ENCODE results near the gene DZIP1L. TPM values are rescaled to one million over a fixed set of nuclear protein-coding genes. Genes with fewer than 3 reads are reported as not detected.

DZIP1L gene
- total RNA-seq, 2 donors from 2014 or later = not detected

DNA sequence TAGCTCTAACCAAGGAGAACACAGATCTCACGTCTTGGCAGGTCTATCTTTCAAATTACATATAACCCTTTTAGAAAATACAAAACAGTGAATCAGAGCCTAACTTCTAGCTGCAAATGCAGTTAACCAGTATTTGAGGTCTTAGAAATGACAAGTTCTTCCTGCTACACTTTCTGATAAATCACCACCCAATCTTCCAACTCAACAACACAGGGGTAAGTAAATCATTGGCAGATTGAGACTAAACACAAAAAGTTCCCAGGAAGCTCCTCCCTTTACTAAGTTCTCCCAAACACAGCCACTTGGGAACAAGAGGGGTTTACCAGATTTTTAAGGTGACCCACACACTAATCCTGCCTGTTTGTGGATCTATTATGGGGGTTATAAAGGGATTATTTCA, 16.8 kb upstream of the DZIP1L start, which contains the start of gene A4GNT:
Gene A4GNT, minus strand, starts transcription at position 152 of the 400 bp plus-strand sequence. CDS start 1,134 bp downstream, outside the sequence.
- no peaks in the 10 kb centered on the region for H3K36me3 Mint-ChIP-seq (ENCODE audit: low read depth)
- ATAC-seq (no peak), DNase-seq (no peak)
- peaks cover 2% of the 10 kb centered on the region for H3K4me1 Mint-ChIP-seq
- no peak within 1 kb of the TSS for H3K4me3 Mint-ChIP-seq
- H3K27me3 Mint-ChIP-seq = peaks cover 33% of the 10 kb centered on the region
- no peak within 1 kb of the TSS for H3K27ac Mint-ChIP-seq
- H3K9me3 ChIP-seq (ENCODE audit: control insufficient read depth, low read length, poor library complexity, severe bottlenecking) = no peaks in the 10 kb centered on the region

DNA sequence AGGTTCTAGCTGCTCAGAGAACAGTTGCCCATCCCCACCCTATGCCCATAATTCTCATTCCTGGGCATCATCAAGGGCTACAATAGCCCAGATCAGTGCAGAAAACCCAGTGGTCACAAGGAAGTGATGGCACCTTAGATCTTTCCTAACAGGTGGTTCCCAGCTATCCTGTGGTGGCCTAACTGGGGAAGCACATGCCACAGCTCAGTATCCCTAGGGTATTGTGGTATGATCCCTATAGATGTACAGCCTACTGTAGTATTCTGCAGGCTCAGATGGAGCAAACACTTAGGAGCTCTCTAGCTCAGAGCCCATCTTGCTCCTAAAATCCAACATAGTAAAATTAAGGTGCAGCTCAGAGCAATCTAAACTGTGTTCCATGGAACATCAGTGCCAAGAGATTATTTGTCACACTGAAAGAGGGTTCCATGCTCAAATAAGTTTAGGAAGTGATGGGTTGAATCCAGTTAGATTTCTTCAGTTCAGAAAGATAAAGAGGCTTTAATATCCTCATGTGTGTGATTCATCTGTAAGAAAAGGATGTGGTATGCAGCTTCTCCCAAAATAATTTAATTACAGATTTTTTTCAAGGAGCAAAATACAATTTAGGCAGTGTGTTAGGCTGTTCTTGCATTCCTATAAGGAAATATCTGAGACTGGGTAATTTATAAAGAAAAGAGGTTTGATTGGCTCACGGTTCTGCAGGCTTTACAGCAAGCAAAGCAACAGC, 12.4 kb upstream of the DZIP1L start:
- Mint-ChIP-seq H3K36me3 (ENCODE audit: low read depth) (peaks cover 2% of the 10 kb centered on the region), H3K4me1 (no peaks in the 10 kb centered on the region), H3K27ac (no peak overlapping the region), H3K4me3 (no peak overlapping the region), H3K27me3 (peaks cover 23% of the 10 kb centered on the region)
- DNase-seq = no peak
- ATAC-seq = no peak
- H3K9me3 ChIP-seq (ENCODE audit: control insufficient read depth, low read length, poor library complexity, severe bottlenecking) = no peaks in the 10 kb centered on the region

DNA sequence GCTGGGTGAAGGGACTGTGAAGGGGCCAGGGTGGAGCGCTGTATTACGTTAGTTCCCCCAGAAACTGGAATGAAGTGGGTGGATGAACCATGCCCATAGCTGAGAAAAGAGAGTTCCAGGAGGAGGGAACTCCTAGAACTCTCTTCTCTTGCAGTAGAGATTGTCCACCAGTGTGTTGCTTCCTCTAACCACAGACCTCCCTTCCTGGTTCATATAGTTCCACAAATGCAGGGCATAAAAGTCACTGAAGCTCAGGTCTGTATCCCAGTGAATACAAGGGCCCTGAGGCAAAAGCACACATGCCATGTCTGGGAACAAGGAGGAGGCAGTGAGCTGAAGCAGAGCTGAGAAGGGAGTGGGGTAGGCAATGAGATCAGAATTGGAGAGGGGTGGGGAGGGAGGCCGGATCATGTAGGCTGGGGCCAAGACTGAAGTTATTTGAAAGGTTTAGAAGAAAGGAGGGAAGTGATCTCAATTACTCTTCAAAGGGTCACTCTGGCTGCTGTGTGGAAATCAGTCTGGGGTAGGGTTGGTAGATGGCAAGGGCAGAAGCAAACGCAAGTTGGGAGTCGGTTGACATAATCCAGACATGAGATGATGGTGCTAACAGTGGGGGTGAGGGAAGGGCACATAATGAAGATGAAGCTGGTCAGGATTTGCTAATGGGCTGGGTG, 10.3 kb upstream of the DZIP1L start:
- H3K4me3 Mint-ChIP-seq = no peak overlapping the region

DNA sequence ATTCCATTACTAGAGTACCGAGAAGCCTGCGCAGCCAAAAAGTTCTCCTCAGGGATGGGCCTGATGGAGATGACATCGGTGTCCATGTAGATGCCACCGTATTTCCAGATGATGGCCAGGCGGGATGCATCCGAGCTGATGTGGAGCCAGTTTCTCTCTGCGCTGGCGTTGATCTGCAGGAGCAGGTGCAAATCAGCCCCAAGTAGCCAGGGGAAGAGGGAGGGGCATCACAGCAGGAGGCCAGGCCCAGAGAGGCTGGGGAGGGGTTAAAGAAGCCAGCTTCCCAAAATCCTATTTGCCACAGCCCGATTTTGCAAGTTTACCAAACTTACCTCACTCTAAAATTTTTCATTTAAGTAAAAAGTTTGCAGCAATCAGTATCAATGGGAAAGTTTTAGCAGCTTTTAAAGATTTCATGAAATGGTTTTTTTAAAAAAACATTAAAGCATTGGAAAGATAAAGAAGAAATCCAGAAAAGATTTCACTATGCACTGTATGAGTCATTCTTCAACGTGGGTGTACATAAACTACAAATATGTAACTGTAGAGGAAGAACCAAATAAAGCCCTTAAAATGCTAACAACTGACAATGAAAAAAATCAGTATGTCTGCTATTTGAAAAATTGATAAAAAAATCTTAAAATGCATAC, 9.4 kb upstream of the DZIP1L start:
- DNase-seq (no peak), ATAC-seq (no peak)
- no peaks in the 10 kb centered on the region for H3K9me3 ChIP-seq (ENCODE audit: control insufficient read depth, low read length, poor library complexity, severe bottlenecking)
- Mint-ChIP-seq H3K4me1 (no peaks in the 10 kb centered on the region), H3K27ac (no peak overlapping the region), H3K4me3 (no peak overlapping the region), H3K36me3 (ENCODE audit: low read depth) (peaks cover 2% of the 10 kb centered on the region), H3K27me3 (peaks cover 16% of the 10 kb centered on the region)

More for the DNA sequence above, 10.3 kb upstream of the DZIP1L start:
- H3K27ac Mint-ChIP-seq = no peak overlapping the region
- DNase-seq (no peak), ATAC-seq (no peak)
- H3K27me3 Mint-ChIP-seq = peaks cover 20% of the 10 kb centered on the region
- peaks cover 2% of the 10 kb centered on the region for H3K36me3 Mint-ChIP-seq (ENCODE audit: low read depth)
- no peaks in the 10 kb centered on the region for H3K4me1 Mint-ChIP-seq
- no peaks in the 10 kb centered on the region for H3K9me3 ChIP-seq (ENCODE audit: control insufficient read depth, low read length, poor library complexity, severe bottlenecking)

DNA sequence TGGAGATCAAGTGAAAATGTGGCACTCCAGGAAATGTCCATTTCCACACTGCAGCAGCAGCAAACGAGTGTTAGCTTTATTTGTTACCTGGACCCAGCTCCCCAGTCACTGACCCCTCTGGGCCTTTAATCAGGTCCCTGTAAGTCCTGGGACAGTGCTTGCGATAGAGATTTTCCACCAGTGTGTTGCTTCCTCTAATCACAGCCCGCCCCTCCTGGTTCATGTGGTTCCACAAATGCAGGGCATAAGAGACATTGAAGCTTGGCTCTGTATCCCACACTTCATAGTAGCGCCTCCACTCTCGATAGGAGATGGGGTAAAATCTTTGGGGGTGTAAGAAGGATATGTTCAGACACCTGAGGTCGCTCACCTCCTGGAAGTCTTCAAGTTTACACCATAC, 8.8 kb upstream of the DZIP1L start:
- Mint-ChIP-seq H3K36me3 (ENCODE audit: low read depth) (peaks cover 2% of the 10 kb centered on the region), H3K4me3 (no peak overlapping the region), H3K27me3 (peaks cover 15% of the 10 kb centered on the region), H3K27ac (no peak overlapping the region), H3K4me1 (no peaks in the 10 kb centered on the region)
- no peaks in the 10 kb centered on the region for H3K9me3 ChIP-seq (ENCODE audit: control insufficient read depth, low read length, poor library complexity, severe bottlenecking)
- DNase-seq = no peak
- ATAC-seq = no peak

DNA sequence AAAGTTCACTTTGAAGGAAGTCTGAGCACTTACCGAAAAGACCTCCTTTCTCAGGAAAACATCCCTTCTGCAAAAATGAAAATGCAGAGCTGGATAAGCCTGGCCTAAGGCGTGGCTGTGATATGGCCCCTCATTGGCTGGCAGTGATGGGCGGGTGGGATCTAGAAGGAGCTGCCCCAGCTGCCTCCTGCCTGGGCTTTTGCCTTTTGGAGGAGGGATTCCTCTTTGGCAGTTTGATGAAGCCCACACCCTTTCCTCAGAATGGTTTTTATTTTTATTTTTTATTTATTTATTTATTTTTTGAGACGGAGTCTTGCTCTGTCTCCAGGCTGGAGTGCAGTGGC, 4.0 kb upstream of the DZIP1L start:
- Mint-ChIP-seq H3K4me1 (peaks cover 8% of the 10 kb centered on the region), H3K4me3 (no peak overlapping the region), H3K27me3 (peaks cover 40% of the 10 kb centered on the region), H3K27ac (no peak overlapping the region), H3K36me3 (ENCODE audit: low read depth) (peaks cover 2% of the 10 kb centered on the region)
- no peaks in the 10 kb centered on the region for H3K9me3 ChIP-seq (ENCODE audit: control insufficient read depth, low read length, poor library complexity, severe bottlenecking)
- ATAC-seq (no peak), DNase-seq (no peak)

DNA sequence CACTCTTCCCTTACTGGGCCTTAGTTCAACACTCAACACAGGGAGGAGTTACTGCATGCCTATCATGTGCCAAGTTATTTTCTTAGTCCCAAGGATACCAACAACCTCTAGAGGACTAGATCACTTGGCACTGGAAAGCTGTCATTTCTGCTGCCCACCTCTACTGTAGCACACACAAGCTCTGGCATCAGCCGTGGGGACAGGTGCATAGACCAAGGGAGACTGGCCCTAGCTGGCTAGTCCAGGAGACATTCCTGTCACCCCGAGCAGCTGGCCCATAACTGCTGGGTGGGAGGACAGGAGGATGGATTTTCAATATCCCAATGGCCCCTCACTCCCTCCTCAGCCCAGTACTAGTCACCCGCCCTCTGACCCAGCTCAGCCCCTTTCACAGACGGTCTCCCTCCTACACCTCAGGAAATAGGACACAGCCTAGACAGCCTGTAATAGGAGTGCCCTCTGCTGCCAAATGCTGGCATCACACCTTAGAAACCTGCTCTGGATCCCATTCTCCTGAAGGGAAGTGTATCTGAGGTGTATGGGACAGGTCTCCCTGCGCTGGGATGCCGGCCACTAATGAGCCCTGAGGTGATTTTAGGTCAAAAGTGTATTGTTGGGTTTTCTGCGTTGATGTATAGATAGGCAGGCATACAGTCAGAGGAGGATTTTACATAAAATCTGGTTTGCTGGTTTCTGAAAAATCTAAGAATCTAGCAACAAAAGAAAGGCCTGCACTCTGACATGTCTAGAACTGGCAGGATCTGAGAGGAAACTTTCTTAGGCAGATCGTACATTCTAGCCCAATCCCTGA, 3.4 kb upstream of the DZIP1L start:
- Mint-ChIP-seq H3K4me3 (no peak overlapping the region), H3K27ac (no peak overlapping the region), H3K4me1 (peaks cover 8% of the 10 kb centered on the region), H3K36me3 (ENCODE audit: low read depth) (peaks cover 2% of the 10 kb centered on the region), H3K27me3 (peaks cover 43% of the 10 kb centered on the region)
- DNase-seq (peak in 1 of 3 donors; percentile 26), ATAC-seq (peak; percentile 70)
- no peaks in the 10 kb centered on the region for H3K9me3 ChIP-seq (ENCODE audit: control insufficient read depth, low read length, poor library complexity, severe bottlenecking)

DNA sequence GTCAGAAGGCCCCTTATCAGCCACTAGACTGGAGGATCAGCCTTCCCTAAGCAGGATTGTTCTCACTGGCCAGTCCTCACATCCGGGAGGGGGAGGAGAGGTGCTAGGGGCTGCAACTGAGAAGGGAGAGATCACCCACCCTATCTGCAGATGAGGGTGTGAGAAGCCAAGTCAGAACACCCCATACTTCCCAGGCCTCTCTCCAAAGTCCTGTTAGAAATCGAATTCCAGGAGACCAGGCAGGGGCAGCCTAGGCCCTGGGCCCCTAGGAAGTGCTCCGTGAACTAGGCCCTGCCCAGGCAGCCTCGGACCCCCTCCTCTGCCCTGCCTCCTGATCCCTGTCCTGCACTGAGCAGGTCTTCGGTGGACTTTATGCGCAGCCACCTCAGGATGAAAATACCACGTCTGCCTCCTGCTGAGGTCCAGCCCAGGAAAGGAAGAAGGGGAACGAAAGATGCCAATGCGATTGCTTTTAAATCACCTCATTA, 933 bp downstream of the DZIP1L start:
- DNase-seq (no peak), ATAC-seq (no peak)
- Mint-ChIP-seq H3K27ac (no peak overlapping the region), H3K27me3 (peaks cover 78% of the 10 kb centered on the region), H3K4me3 (peak overlapping the region; percentile 25), H3K36me3 (ENCODE audit: low read depth) (peaks cover 2% of the 10 kb centered on the region), H3K4me1 (peaks cover 8% of the 10 kb centered on the region)
- no peaks in the 10 kb centered on the region for H3K9me3 ChIP-seq (ENCODE audit: control insufficient read depth, low read length, poor library complexity, severe bottlenecking)

DNA sequence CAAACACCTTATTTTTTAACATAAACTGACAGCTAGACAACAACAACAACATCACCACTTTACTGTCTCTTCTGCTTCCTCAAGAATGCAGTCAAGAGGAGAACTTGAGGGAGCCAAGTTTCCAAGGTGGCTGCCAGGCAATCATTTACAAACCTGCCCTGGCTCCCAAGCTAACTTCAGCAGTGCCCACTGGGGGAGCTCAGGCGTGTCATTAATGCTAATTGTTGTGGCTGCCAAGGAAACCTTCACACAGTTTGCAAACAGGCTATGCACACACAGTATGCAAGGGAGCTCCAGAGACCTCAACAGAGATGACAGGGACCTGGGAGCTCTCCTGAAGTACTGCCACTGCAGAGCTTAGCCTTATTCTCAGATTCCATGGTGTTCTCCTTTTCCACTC, 2.1 kb downstream of the DZIP1L start:
- H3K4me3 Mint-ChIP-seq = no peak overlapping the region
- H3K27ac Mint-ChIP-seq = no peak overlapping the region
- peaks cover 2% of the 10 kb centered on the region for H3K36me3 Mint-ChIP-seq (ENCODE audit: low read depth)
- peaks cover 74% of the 10 kb centered on the region for H3K27me3 Mint-ChIP-seq
- H3K4me1 Mint-ChIP-seq = peaks cover 5% of the 10 kb centered on the region
- DNase-seq = no peak
- ATAC-seq = no peak
- H3K9me3 ChIP-seq (ENCODE audit: control insufficient read depth, low read length, poor library complexity, severe bottlenecking) = no peaks in the 10 kb centered on the region

DNA sequence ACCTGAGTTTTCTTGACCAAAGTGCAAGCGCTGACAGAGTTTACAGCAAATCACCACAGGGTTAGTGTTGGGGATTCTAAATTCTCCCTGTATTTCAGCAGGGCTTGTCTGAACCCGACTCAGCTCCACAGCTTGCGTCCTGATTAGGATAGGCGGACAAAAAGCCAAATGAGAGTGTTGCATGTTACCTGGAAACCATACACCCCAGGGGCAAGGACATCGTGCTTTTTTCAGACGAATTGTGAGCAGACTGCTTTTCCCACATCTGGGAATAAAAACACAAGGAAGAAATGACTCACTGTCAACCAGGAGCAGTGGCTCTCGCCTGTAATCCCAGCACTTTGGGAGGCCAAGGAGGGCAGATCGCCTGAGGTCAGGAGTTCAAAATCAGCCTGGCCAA, 3.0 kb downstream of the DZIP1L start:
- H3K27me3 Mint-ChIP-seq = peaks cover 74% of the 10 kb centered on the region
- no peak overlapping the region for H3K27ac Mint-ChIP-seq
- peaks cover 5% of the 10 kb centered on the region for H3K4me1 Mint-ChIP-seq
- H3K9me3 ChIP-seq (ENCODE audit: control insufficient read depth, low read length, poor library complexity, severe bottlenecking) = no peaks in the 10 kb centered on the region
- no peak for DNase-seq
- ATAC-seq = no peak
- H3K4me3 Mint-ChIP-seq = no peak overlapping the region
- peaks cover 2% of the 10 kb centered on the region for H3K36me3 Mint-ChIP-seq (ENCODE audit: low read depth)

DNA sequence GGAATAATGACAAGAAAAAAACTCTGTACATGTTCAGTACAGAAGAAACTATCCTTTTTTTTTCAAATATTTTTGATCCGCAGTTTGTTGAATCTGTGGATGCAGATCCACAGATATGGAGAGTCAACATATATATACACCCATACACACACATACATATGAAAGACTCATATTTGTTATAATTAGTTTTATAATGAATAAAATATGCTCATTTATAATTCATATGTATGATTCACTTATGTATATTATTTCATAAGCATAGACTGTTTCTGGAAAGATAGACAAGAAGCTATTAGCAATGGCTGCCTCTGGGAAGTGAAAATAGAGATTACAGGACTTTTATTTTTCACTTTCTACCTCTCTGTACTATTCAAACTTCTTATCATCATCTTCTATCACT, 9.8 kb downstream of the DZIP1L start:
- no peak overlapping the region for H3K4me3 Mint-ChIP-seq

DNA sequence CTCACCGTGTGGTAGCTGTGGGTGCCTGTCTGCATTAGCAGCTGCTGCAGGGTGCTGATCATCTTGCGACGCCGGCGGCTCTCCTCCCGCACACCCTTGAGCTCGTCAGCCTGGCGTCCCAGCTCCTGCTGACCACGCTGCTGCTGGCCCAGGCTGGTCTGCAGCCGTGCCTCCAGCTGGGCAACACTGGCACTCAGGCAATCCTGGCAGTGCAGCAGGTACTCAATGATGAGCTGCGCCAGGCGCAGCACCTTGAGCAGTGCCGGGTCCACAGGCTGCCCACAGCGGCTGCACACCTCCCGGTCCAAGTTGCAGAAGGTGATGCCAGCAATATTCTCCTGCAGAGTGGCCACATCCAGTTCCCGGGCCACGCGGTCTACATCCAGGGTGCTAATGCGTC, 11.9 kb downstream of the DZIP1L start:
- Mint-ChIP-seq H3K4me1 (no peaks in the 10 kb centered on the region), H3K4me3 (no peak overlapping the region), H3K36me3 (ENCODE audit: low read depth) (no peaks in the 10 kb centered on the region), H3K27ac (no peak overlapping the region), H3K27me3 (peaks cover 25% of the 10 kb centered on the region)
- H3K9me3 ChIP-seq (ENCODE audit: control insufficient read depth, low read length, poor library complexity, severe bottlenecking) = no peaks in the 10 kb centered on the region
- no peak for ATAC-seq
- no peak for DNase-seq

More for the DNA sequence above, 9.8 kb downstream of the DZIP1L start:
- ATAC-seq (no peak), DNase-seq (no peak)
- no peaks in the 10 kb centered on the region for H3K9me3 ChIP-seq (ENCODE audit: control insufficient read depth, low read length, poor library complexity, severe bottlenecking)
- Mint-ChIP-seq H3K27me3 (peaks cover 37% of the 10 kb centered on the region), H3K36me3 (ENCODE audit: low read depth) (no peaks in the 10 kb centered on the region), H3K4me1 (no peaks in the 10 kb centered on the region), H3K27ac (no peak overlapping the region)
